ENCODE results near the gene IGF2BP3.

IGF2BP3 gene

GRCh38 chr7:23469150-23469960 is 936 bp downstream of the IGF2BP3 start (continued):
- TF ChIP-seq GLIS1 (tag by site-specific recombination; IDR thresholded peaks at IDR 0.05): no peak; the same call in 1 of the 2 replicates
- TF ChIP-seq ZFP69B (tag by site-specific recombination; IDR thresholded peaks at IDR 0.05): no peak
- no peak; the same call in 1 of the 2 replicates for TF ChIP-seq ZNF398 (tag by site-specific recombination; IDR thresholded peaks at IDR 0.05)
- no peak for TF ChIP-seq ZSCAN5A (tag by site-specific recombination; IDR thresholded peaks at IDR 0.05)
- no peak for TF ChIP-seq ZNF561 (tag by site-specific recombination; IDR thresholded peaks at IDR 0.05; ENCODE audit: borderline replicate concordance)
- no peak for TF ChIP-seq ZBTB10 (tag by site-specific recombination; IDR thresholded peaks at IDR 0.05)
- peak; percentile 12; the same call in 1 of the 2 replicates for TF ChIP-seq ZNF660 (tag by site-specific recombination; IDR thresholded peaks at IDR 0.05)
- no peak for TF ChIP-seq MZF1 (tag by site-specific recombination; IDR thresholded peaks at IDR 0.05; ENCODE audit: borderline replicate concordance)
- TF ChIP-seq ZFP37 (tag by site-specific recombination; IDR thresholded peaks at IDR 0.05): no peak
- no peak for TF ChIP-seq ZNF639 (tag by site-specific recombination; IDR thresholded peaks at IDR 0.05)
- no peak for TF ChIP-seq ZNF555 (tag by site-specific recombination; conservative IDR thresholded peaks at IDR 0.05)
- TF ChIP-seq BCL11B (tag by site-specific recombination; IDR thresholded peaks at IDR 0.05; ENCODE audit: low read depth): no peak
- no peak for TF ChIP-seq PRDM4 (tag by site-specific recombination; IDR thresholded peaks at IDR 0.05)
- TF ChIP-seq ZBTB20 (tag by site-specific recombination; IDR thresholded peaks at IDR 0.05): peak; percentile 59; the same call in 1 of the 2 replicates
- no peak for TF ChIP-seq ZNF148 (tag by site-specific recombination; IDR thresholded peaks at IDR 0.05; ENCODE audit: borderline replicate concordance)
- TF ChIP-seq ZBTB8A (tag by site-specific recombination; IDR thresholded peaks at IDR 0.05): peak; percentile 43; the same call in 1 of the 2 replicates
- no peak for TF ChIP-seq ZNF791 (tag by site-specific recombination; IDR thresholded peaks at IDR 0.05)
- no peak for TF ChIP-seq ZNF157 (tag by site-specific recombination; IDR thresholded peaks at IDR 0.05)
- TF ChIP-seq ZNF114 (tag by site-specific recombination; IDR thresholded peaks at IDR 0.05): no peak
- TF ChIP-seq ZIC2 (tag by site-specific recombination; IDR thresholded peaks at IDR 0.05): no peak
- TF ChIP-seq ZNF175 (tag by site-specific recombination; IDR thresholded peaks at IDR 0.05): no peak
- TF ChIP-seq ELK4 (IDR thresholded peaks at IDR 0.05; ENCODE audit: borderline replicate concordance, low read depth, low read length): no peak
- TF ChIP-seq ZSCAN30 (tag by site-specific recombination; IDR thresholded peaks at IDR 0.05): no peak
- no peak for TF ChIP-seq ZNF112 (tag by site-specific recombination; IDR thresholded peaks at IDR 0.05)
- TF ChIP-seq ZNF629 (tag by site-specific recombination; IDR thresholded peaks at IDR 0.05): no peak
- TF ChIP-seq PRDM1 (tag by site-specific recombination; IDR thresholded peaks at IDR 0.05): 0 out of 2 replicates have a peak, but pooled peaks have one; percentile 20

Measured in HEK293 (cell line).